RWPE2 (cell line): ENCODE results near the gene LYSMD4.

ENCODE experiments used
- ATAC-seq: fragments of 200-7000 bp; cut with Tn5 transposase; 3 replicates; pipeline ENCODE4 v1.9.1; 2021; ENCODE audit warnings: low read depth
- DNase-seq: peaks from one replicate; pipeline ENCODE4 v3.0.0-alpha.2; 2020; ENCODE audit warnings: low spot score
- H3K27ac ChIP-seq: fragments of 450-650 bp; 2 replicates; pipeline ENCODE4 v1.5.1; 2017; ENCODE audit warnings: mild to moderate bottlenecking; ENCODE audit not compliant: poor library complexity, severe bottlenecking
- H3K27me3 ChIP-seq: fragments of 250-450 bp; sonication (Bioruptor Pico); 2 replicates; pipeline ENCODE4 v1.5.1; 2021; ENCODE audit warnings: mild to moderate bottlenecking, moderate library complexity; ENCODE audit not compliant: insufficient read depth, poor library complexity, severe bottlenecking
- H3K36me3 ChIP-seq: fragments of 250-450 bp; sonication (Bioruptor Pico); 2 replicates; pipeline ENCODE4 v1.5.1; 2020; ENCODE audit warnings: low read depth, mild to moderate bottlenecking, moderate library complexity
- H3K4me1 ChIP-seq: fragments of 250-450 bp; sonication (Bioruptor Pico); 2 replicates; pipeline ENCODE4 v1.5.1; 2021; ENCODE audit warnings: mild to moderate bottlenecking, moderate library complexity; ENCODE audit not compliant: insufficient read depth, poor library complexity, severe bottlenecking
- H3K4me3 ChIP-seq: fragments of 250-450 bp; sonication (Bioruptor Pico); 2 replicates; pipeline ENCODE4 v1.5.1; 2021; ENCODE audit warnings: mild to moderate bottlenecking, moderate library complexity; ENCODE audit not compliant: severe bottlenecking
- H3K9me3 ChIP-seq: fragments of 250-450 bp; sonication (Bioruptor Pico); 2 replicates; pipeline ENCODE4 v1.5.1; 2021; ENCODE audit warnings: mild to moderate bottlenecking, moderate library complexity; ENCODE audit not compliant: severe bottlenecking
- CTCF ChIP-seq: fragments of 450-650 bp; IDR thresholded peaks from one replicate; pipeline ENCODE4 v1.5.1; 2017; ENCODE audit warnings: mild to moderate bottlenecking, moderate library complexity; ENCODE audit not compliant: poor library complexity, severe bottlenecking

The LYSMD4 gene

GRCh38 chr15:99732124-99732750, 1.0 kb downstream of the LYSMD4 start:
- peak overlapping the region; percentile 11 for H3K27ac ChIP-seq
- no peak for TF ChIP-seq CTCF
- H3K27me3 ChIP-seq = no peaks in the 10 kb centered on the region
- no peak for DNase-seq
- no peaks in the 10 kb centered on the region for H3K9me3 ChIP-seq
- peaks cover 14% of the 10 kb centered on the region for H3K36me3 ChIP-seq
- ATAC-seq = no peak
- H3K4me3 ChIP-seq = peak overlapping the region; percentile 97
- H3K4me1 ChIP-seq = no peaks in the 10 kb centered on the region

GRCh38 chr15:99731336-99732123, 1.7 kb downstream of the LYSMD4 start:
- no peak overlapping the region for H3K4me3 ChIP-seq
- ATAC-seq = no peak
- H3K27me3 ChIP-seq = no peaks in the 10 kb centered on the region
- H3K9me3 ChIP-seq = no peaks in the 10 kb centered on the region
- no peak for DNase-seq
- H3K27ac ChIP-seq = no peak overlapping the region
- peaks cover 14% of the 10 kb centered on the region for H3K36me3 ChIP-seq
- H3K4me1 ChIP-seq = no peaks in the 10 kb centered on the region
- TF ChIP-seq CTCF = no peak

- peaks cover 14% of the 10 kb centered on the region for H3K36me3 ChIP-seq
- no peaks in the 10 kb centered on the region for H3K9me3 ChIP-seq
- no peaks in the 10 kb centered on the region for H3K4me1 ChIP-seq
- DNase-seq (no peak), ATAC-seq (no peak)
- no peak overlapping the region for H3K4me3 ChIP-seq
- H3K27me3 ChIP-seq = no peaks in the 10 kb centered on the region
- peak; percentile 74 for TF ChIP-seq CTCF
- H3K27ac ChIP-seq = no peak overlapping the region
These were observed 3.3 kb downstream of the LYSMD4 start for GRCh38 chr15:99729920-99730319.

- Histone ChIP-seq H3K27ac (no peak overlapping the region), H3K9me3 (no peaks in the 10 kb centered on the region), H3K27me3 (no peaks in the 10 kb centered on the region), H3K4me1 (no peaks in the 10 kb centered on the region), H3K4me3 (no peak overlapping the region), H3K36me3 (peaks cover 14% of the 10 kb centered on the region)
- ATAC-seq (no peak), DNase-seq (no peak)
- no peak for TF ChIP-seq CTCF
These were observed 3.9 kb downstream of the LYSMD4 start for GRCh38 chr15:99729327-99729726.

GRCh38 chr15:99728916-99729315, 4.3 kb downstream of the LYSMD4 start:
- no peak overlapping the region for H3K27ac ChIP-seq
- no peak for DNase-seq
- H3K36me3 ChIP-seq = peaks cover 14% of the 10 kb centered on the region
- H3K27me3 ChIP-seq = no peaks in the 10 kb centered on the region
- H3K4me1 ChIP-seq = no peaks in the 10 kb centered on the region
- ATAC-seq = no peak
- no peak for TF ChIP-seq CTCF
- H3K9me3 ChIP-seq = no peaks in the 10 kb centered on the region
- no peak overlapping the region for H3K4me3 ChIP-seq
